MM.1S (cell line): ENCODE data around the gene OPN3.
A peak's percentile ranks its signal among the peaks of the same experiment; 100 is the strongest.

ENCODE experiments used
- DNase-seq: peaks from one replicate; pipeline ENCODE4 v3.0.0-alpha.2; 2015
- H2AFZ ChIP-seq: fragments of 300-600 bp; sonication (generic); 2 replicates; pipeline ENCODE4 v1.6.0; 2016; ENCODE audit warnings: antibody characterized with exemption, low read length
- H3F3A ChIP-seq: fragments of 300-600 bp; sonication (generic); 2 replicates; pipeline ENCODE4 v1.6.1; 2016; ENCODE audit warnings: mild to moderate bottlenecking, antibody characterized with exemption, low read length, moderate library complexity, mixed read lengths; ENCODE audit not compliant: insufficient read depth
- H3K27ac ChIP-seq: fragments of 300-600 bp; sonication (generic); 2 replicates; pipeline ENCODE4 v1.5.1; 2016; ENCODE audit warnings: mild to moderate bottlenecking, low read length
- H3K27me3 ChIP-seq: fragments of 300-600 bp; sonication (generic); replicated peaks from 2 replicates; pipeline ENCODE4 v1.6.0; 2016; ENCODE audit warnings: low read length; ENCODE audit not compliant: insufficient read depth
- H3K36me3 ChIP-seq: fragments of 300-600 bp; sonication (generic); replicated peaks from 2 replicates; pipeline ENCODE4 v1.6.1; 2016; ENCODE audit warnings: mild to moderate bottlenecking, low read length, mixed read lengths; ENCODE audit not compliant: insufficient read depth
- H3K4me1 ChIP-seq: fragments of 300-600 bp; sonication (generic); 2 replicates; pipeline ENCODE4 v1.6.1; 2016; ENCODE audit warnings: low read length, mixed read lengths
- H3K4me2 ChIP-seq: fragments of 300-600 bp; sonication (generic); 2 replicates; pipeline ENCODE4 v1.6.0; 2016; ENCODE audit warnings: low read depth, low read length
- H3K4me3 ChIP-seq: fragments of 300-600 bp; sonication (generic); 2 replicates; pipeline ENCODE4 v1.5.1; 2016; ENCODE audit warnings: low read length, mixed read lengths
- H3K79me2 ChIP-seq: fragments of 300-600 bp; sonication (generic); 2 replicates; pipeline ENCODE4 v1.6.1; 2016; ENCODE audit warnings: mixed run types, low read length, mixed read lengths
- H3K9ac ChIP-seq: fragments of 300-600 bp; sonication (generic); 2 replicates; pipeline ENCODE4 v1.6.1; 2016; ENCODE audit warnings: low read length, mixed read lengths
- H3K9me2 ChIP-seq: fragments of 300-600 bp; sonication (generic); replicated peaks from 2 replicates; pipeline ENCODE4 v1.6.1; 2016; ENCODE audit warnings: mild to moderate bottlenecking, low read length, mixed read lengths; ENCODE audit not compliant: insufficient read depth
- H3K9me3 ChIP-seq: fragments of 300-600 bp; sonication (generic); replicated peaks from 2 replicates; pipeline ENCODE4 v1.6.1; 2016; ENCODE audit warnings: mild to moderate bottlenecking, low read length, mixed read lengths; ENCODE audit not compliant: insufficient read depth
- H4K20me1 ChIP-seq: fragments of 300-600 bp; sonication (generic); 2 replicates; pipeline ENCODE4 v1.6.1; 2016; ENCODE audit warnings: mild to moderate bottlenecking, low read length, moderate library complexity, mixed read lengths; ENCODE audit not compliant: insufficient read depth
- CTCF ChIP-seq: fragments of 300-600 bp; sonication (generic); IDR thresholded peaks from 2 replicates; pipeline ENCODE4 v1.5.1; 2016; ENCODE audit warnings: antibody characterized with exemption, low read length, mixed read lengths
- EZH2 ChIP-seq: fragments of 300-600 bp; sonication (generic); optimal IDR thresholded peaks from 2 replicates; pipeline ENCODE3; 2017; ENCODE audit warnings: low read depth, mild to moderate bottlenecking, antibody characterized with exemption, low read length, mixed read lengths
- EZH2phosphoT487 ChIP-seq: fragments of 300-600 bp; sonication (generic); IDR thresholded peaks from 2 replicates; pipeline ENCODE4 v1.6.1; 2018; ENCODE audit warnings: antibody characterized with exemption, low read length

The OPN3 gene

GRCh38 chr1:241627453-241628259, 12.5 kb downstream of the OPN3 start:
- Histone ChIP-seq H3K4me3 (peak overlapping the region; percentile 53), H3K9me2 (no peaks in the 10 kb centered on the region), H3K79me2 (peaks cover 11% of the 10 kb centered on the region), H3K36me3 (no peaks in the 10 kb centered on the region; the same call in 1 of the 2 replicates), H3K9ac (peak overlapping the region; percentile 40; the same call in 1 of the 2 replicates), H3K9me3 (no peaks in the 10 kb centered on the region), H3K4me2 (peak overlapping the region; percentile 76), H4K20me1 (no peaks in the 10 kb centered on the region), H3F3A (peaks cover 11% of the 10 kb centered on the region), H2AFZ (peak overlapping the region; percentile 70), H3K27ac (peak overlapping the region; percentile 64), H3K4me1 (peaks cover 13% of the 10 kb centered on the region; the same call in 1 of the 2 replicates), H3K27me3 (no peaks in the 10 kb centered on the region)
- TF ChIP-seq EZH2 (no peak), EZH2phosphoT487 (no peak), CTCF (peak; percentile 78)
- peak; percentile 77 for DNase-seq

GRCh38 chr1:241624935-241625334, 15.2 kb downstream of the OPN3 start:
- Histone ChIP-seq H3K36me3 (no peaks in the 10 kb centered on the region), H2AFZ (no peak overlapping the region), H3K9ac (no peak overlapping the region), H4K20me1 (no peaks in the 10 kb centered on the region), H3F3A (peaks cover 11% of the 10 kb centered on the region), H3K9me3 (no peaks in the 10 kb centered on the region), H3K79me2 (peaks cover 2% of the 10 kb centered on the region), H3K27ac (no peak overlapping the region), H3K27me3 (no peaks in the 10 kb centered on the region), H3K4me1 (peaks cover 13% of the 10 kb centered on the region; the same call in 1 of the 2 replicates), H3K9me2 (no peaks in the 10 kb centered on the region), H3K4me2 (no peak overlapping the region), H3K4me3 (no peak overlapping the region)
- DNase-seq = no peak
- TF ChIP-seq CTCF (no peak), EZH2 (no peak), EZH2phosphoT487 (no peak)

- Histone ChIP-seq H3K4me2 (no peak overlapping the region), H3K4me1 (peaks cover 5% of the 10 kb centered on the region; the same call in 1 of the 2 replicates), H3K27me3 (no peaks in the 10 kb centered on the region), H3K79me2 (no peaks in the 10 kb centered on the region), H3K9ac (no peak overlapping the region), H3K4me3 (no peak overlapping the region), H3K27ac (no peak overlapping the region), H4K20me1 (no peaks in the 10 kb centered on the region), H2AFZ (no peak overlapping the region), H3K36me3 (no peaks in the 10 kb centered on the region), H3K9me2 (no peaks in the 10 kb centered on the region), H3K9me3 (no peaks in the 10 kb centered on the region), H3F3A (peaks cover 2% of the 10 kb centered on the region; the same call in 1 of the 2 replicates)
- no peak for TF ChIP-seq EZH2
- no peak for TF ChIP-seq EZH2phosphoT487
- DNase-seq = no peak
Measured at GRCh38 chr1:241622669-241623068, 17.5 kb downstream of the OPN3 start.

- Histone ChIP-seq H3K27ac (no peak overlapping the region), H3K27me3 (no peaks in the 10 kb centered on the region), H3K9me3 (no peaks in the 10 kb centered on the region), H3K4me2 (no peak overlapping the region), H3K79me2 (no peaks in the 10 kb centered on the region), H3K36me3 (no peaks in the 10 kb centered on the region), H4K20me1 (no peaks in the 10 kb centered on the region), H3K9me2 (no peaks in the 10 kb centered on the region), H2AFZ (no peak overlapping the region), H3K4me1 (no peaks in the 10 kb centered on the region), H3K9ac (no peak overlapping the region), H3F3A (no peaks in the 10 kb centered on the region), H3K4me3 (no peak overlapping the region)
- TF ChIP-seq EZH2 = no peak
- no peak for TF ChIP-seq EZH2phosphoT487
- TF ChIP-seq CTCF = no peak
- DNase-seq = no peak
Measured at GRCh38 chr1:241617426-241617825, 22.7 kb downstream of the OPN3 start.
